ENCODE measurements around the gene SORCS2.

DNA sequence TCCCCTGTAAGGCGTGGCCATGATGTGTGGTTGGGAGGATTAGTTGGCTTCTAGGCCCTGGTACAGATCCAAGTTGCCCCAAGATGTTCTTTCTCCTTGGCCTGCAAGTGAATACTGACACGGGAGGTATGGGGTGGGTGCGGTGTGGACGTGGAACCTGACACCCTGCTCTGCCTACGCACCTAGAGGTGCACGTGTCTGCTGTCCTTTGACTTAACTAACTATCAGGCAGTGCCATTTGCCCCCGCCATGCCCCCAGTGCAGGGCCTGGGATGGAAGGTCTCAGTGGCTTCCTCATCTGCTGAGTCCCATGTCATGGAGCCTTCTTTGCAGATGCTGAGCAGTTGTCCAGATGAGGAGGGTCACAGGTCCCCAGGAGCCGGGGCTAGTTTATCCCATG is 151.6 kb downstream of the SORCS2 start:
- TF ChIP-seq, protein P1, sequence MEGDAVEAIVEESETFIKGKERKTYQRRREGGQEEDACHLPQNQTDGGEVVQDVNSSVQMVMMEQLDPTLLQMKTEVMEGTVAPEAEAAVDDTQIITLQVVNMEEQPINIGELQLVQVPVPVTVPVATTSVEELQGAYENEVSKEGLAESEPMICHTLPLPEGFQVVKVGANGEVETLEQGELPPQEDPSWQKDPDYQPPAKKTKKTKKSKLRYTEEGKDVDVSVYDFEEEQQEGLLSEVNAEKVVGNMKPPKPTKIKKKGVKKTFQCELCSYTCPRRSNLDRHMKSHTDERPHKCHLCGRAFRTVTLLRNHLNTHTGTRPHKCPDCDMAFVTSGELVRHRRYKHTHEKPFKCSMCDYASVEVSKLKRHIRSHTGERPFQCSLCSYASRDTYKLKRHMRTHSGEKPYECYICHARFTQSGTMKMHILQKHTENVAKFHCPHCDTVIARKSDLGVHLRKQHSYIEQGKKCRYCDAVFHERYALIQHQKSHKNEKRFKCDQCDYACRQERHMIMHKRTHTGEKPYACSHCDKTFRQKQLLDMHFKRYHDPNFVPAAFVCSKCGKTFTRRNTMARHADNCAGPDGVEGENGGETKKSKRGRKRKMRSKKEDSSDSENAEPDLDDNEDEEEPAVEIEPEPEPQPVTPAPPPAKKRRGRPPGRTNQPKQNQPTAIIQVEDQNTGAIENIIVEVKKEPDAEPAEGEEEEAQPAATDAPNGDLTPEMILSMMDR (IDR thresholded peaks at IDR 0.05), result no peak
- no peak for TF ChIP-seq POLR2A (IDR thresholded peaks at IDR 0.05)
